ENCODE results near the gene ANKRD10. TPM values are rescaled to one million over a fixed set of nuclear protein-coding genes. Genes with fewer than 3 reads are reported as not detected.

ANKRD10 gene
- total and polyA plus RNA-seq, 2 experiments from 2014 or later, result 250 to 277 TPM

GRCh38 chr13:110854866-110855265, 60.0 kb downstream of the ANKRD10 start:
- H3K27ac Mint-ChIP-seq, result no peak overlapping the region
- no peak for DNase-seq (ENCODE audit: low spot score)

More at GRCh38 chr13:110854866-110855265, 60.0 kb downstream of the ANKRD10 start:
- no peak for ATAC-seq
- H3K36me3 Mint-ChIP-seq (ENCODE audit: low read depth), result peaks cover 5% of the 10 kb centered on the region; the same call in 2 of the 3 replicates
- Histone ChIP-seq H3K36me3 (ENCODE audit: insufficient read depth) (no peaks in the 10 kb centered on the region), H3F3A (replicated peaks; ENCODE audit: low read depth) (no peaks in the 10 kb centered on the region), H3K4me3 (no peak overlapping the region), H3K27me3 (ENCODE audit: insufficient read depth) (no peaks in the 10 kb centered on the region), H3K4me1 (ENCODE audit: insufficient read depth) (peaks cover 16% of the 10 kb centered on the region), H3K9me2 (ENCODE audit: insufficient read depth) (no peaks in the 10 kb centered on the region; the same call in 1 of the 2 replicates), H4K20me1 (replicated peaks; ENCODE audit: insufficient read depth) (no peaks in the 10 kb centered on the region; the same call in 1 of the 2 replicates), H3K79me2 (replicated peaks; ENCODE audit: insufficient read depth) (no peaks in the 10 kb centered on the region), H2AFZ (no peak overlapping the region), H3K27ac (ENCODE audit: low read depth) (no peak overlapping the region), H3K4me2 (no peak overlapping the region)
- peaks cover 12% of the 10 kb centered on the region; the same call in 2 of the 3 replicates for H3K9me3 Mint-ChIP-seq
- H3K4me1 Mint-ChIP-seq, result peaks cover 16% of the 10 kb centered on the region
- H3K27me3 Mint-ChIP-seq (ENCODE audit: insufficient read depth, low read depth, poor library complexity), result peaks cover 5% of the 10 kb centered on the region
- TF ChIP-seq ETS1 (IDR thresholded peaks at IDR 0.05) (no peak), ZNF114 (CRISPR knock-in tag; IDR thresholded peaks at IDR 0.05) (no peak), POLR2AphosphoS5 (IDR thresholded peaks at IDR 0.05; ENCODE audit: low read depth) (no peak), CTCF (conservative IDR thresholded peaks at IDR 0.05; ENCODE audit: low read depth in 2 of 2) (no peak), ZNF331 (CRISPR knock-in tag; IDR thresholded peaks at IDR 0.05; ENCODE audit: low read depth) (no peak), NANOG (IDR thresholded peaks at IDR 0.05; ENCODE audit: borderline replicate concordance) (no peak), EZH2 (IDR thresholded peaks at IDR 0.05; ENCODE audit: low read depth, unreplicated experiment) (no peak), CREB1 (CRISPR knock-in tag; IDR thresholded peaks at IDR 0.05; ENCODE audit: low read depth) (no peak), EZH2phosphoT487 (IDR thresholded peaks at IDR 0.05; ENCODE audit: unreplicated experiment) (no peak), ZNF462 (CRISPR knock-in tag; IDR thresholded peaks at IDR 0.05) (no peak), JUNB (IDR thresholded peaks at IDR 0.05; ENCODE audit: unreplicated experiment) (no peak), STAT1 (IDR thresholded peaks at IDR 0.05; ENCODE audit: unreplicated experiment) (no peak)
- TF ChIP-seq, protein P1, sequence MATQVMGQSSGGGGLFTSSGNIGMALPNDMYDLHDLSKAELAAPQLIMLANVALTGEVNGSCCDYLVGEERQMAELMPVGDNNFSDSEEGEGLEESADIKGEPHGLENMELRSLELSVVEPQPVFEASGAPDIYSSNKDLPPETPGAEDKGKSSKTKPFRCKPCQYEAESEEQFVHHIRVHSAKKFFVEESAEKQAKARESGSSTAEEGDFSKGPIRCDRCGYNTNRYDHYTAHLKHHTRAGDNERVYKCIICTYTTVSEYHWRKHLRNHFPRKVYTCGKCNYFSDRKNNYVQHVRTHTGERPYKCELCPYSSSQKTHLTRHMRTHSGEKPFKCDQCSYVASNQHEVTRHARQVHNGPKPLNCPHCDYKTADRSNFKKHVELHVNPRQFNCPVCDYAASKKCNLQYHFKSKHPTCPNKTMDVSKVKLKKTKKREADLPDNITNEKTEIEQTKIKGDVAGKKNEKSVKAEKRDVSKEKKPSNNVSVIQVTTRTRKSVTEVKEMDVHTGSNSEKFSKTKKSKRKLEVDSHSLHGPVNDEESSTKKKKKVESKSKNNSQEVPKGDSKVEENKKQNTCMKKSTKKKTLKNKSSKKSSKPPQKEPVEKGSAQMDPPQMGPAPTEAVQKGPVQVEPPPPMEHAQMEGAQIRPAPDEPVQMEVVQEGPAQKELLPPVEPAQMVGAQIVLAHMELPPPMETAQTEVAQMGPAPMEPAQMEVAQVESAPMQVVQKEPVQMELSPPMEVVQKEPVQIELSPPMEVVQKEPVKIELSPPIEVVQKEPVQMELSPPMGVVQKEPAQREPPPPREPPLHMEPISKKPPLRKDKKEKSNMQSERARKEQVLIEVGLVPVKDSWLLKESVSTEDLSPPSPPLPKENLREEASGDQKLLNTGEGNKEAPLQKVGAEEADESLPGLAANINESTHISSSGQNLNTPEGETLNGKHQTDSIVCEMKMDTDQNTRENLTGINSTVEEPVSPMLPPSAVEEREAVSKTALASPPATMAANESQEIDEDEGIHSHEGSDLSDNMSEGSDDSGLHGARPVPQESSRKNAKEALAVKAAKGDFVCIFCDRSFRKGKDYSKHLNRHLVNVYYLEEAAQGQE (IDR thresholded peaks at IDR 0.05; ENCODE audit: unreplicated experiment), result no peak
- no peak overlapping the region for H3K4me3 Mint-ChIP-seq
